GM21447 (cell line): Measurements from ENCODE around the gene BLTP3B.

Experiments
- ATAC-seq: cut with Tn5 transposase; IDR thresholded peaks from one replicate; pipeline ENCODE4 v1.9.1; 2021; ENCODE audit not compliant: unreplicated experiment

BLTP3B gene

DNA sequence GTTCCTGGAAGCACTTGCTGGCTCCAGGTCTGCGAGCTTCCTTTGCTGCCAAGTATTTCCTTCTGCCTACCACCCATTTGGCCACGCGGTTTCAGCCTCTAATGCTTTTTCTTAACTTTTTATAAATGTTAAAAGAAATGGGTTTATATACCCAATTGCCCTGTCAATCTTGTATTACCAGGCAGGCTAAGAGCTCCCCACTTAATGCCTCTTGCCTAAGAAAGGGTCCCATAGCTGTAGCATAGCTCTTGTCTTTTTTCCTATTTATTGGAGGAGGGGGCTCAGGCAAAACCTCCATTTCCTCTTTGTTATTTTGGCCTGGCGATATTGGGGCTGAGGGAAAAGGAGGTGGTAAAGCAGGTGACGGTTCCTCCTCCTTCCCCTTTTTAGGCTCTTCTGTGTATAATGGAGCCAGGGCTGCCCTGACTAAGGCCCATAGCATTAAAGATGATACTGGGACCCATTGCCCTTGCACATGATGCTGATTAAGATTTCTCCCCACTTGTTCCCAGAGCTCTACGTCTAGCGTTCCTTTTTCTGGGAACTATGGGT lies 21.6 kb upstream of the BLTP3B start:
- no peak for ATAC-seq

DNA sequence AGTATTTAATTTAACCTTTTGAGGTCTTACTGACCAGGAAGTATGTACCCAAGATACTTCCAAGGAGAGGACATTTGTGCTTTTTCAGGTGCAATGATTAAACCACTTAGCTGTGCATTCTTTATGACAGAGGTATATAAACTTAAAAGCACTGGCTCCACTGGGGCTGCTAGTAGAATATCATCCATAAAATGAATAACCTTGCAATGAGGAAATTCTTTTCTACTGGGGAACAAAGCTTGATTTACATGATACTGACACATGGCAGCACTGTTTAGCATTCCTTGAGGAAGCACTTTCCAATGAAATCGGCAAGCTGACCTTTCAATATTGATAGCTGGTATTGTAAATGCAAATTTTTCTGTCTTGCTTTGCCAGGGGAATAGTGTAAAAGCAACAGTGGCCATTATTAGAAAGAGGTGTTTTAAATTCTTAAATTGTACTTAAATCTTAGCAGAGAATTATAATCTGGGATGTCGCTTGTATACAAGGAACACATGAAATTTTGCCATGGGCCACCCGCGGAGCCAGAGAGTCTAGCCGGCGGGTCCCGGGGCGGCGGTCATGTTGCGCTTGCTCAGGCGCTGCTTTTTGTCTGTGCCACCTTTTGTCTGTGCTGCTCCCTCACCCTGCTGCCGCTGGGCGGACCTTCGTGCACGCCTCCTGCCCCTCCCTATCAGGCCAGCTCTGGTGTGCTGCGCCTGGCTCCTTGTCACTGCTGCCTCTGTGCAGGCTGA lies 20.9 kb upstream of the BLTP3B start:
- peak; percentile 100 for ATAC-seq

DNA sequence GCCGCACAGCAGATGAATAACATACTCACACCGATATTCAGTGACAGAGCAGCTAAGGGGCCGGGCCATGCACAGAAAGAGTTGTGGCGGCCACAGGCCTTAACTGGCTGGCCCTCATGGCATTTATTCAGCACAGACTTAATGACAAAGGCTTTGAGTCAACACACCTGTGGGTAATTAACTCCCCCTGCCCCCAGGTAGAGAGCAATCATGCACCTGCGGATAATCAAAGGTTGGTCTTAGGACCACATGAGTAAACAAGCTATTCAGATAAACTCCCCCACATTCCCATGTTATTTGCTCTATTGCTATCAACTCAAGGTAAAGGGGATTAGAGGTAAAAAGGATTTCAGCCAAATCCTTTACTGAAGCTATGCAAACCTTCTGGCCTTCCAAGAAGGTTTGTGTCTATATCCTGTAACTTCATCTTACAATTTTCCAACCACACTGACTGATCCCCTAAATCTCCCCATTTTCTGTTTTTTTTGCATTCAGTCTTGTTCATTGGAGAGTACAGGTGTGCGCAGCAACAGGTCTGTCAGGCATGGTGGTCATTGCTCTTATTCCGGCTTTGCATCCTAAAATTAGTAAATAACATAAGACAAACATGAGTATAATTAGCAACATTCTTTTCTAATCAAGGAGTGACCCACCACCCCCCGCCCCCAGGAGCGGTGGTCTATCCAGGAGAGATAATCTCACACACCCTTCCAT lies 16.9 kb upstream of the BLTP3B start:
- no peak for ATAC-seq

DNA sequence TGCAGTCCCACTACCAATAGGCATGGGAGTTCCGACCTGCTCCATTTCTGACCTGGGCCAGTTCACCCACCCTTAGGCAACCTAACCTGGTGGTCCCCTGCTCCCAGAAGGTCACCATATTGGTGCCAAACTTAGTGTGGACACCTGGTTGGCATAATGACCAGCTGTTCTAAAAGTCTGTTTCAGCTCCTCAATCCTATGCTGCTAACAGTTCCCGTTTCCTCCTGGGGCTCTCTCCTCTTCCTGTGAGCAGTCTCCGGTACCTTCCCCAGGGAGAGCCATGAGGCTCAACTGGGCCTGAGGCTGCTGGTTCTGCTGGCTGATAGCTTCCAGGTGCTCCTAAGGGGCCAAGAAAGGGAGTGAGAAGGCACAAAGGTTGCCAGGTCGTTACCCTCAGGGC lies 15.9 kb upstream of the BLTP3B start:
- ATAC-seq = no peak

DNA sequence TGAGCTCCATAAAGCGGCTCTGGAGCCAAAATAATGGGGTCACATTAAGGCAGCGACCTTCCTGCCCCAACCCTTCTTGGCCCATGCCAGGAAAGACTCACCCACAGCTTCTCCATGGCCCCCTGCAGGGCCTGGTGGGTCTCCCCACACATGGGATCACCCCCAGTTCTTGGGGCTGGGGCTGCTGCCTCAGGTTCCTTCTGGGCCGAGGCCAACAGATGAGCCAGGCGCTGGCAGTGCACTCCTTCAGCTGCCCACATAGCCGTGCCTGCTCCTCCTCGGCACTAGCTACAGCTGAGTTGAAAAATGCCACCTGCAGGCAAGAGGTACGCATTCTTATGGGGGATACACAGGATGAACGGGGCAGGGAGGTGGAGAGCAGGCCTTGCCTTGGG lies 14.8 kb upstream of the BLTP3B start:
- no peak for ATAC-seq

DNA sequence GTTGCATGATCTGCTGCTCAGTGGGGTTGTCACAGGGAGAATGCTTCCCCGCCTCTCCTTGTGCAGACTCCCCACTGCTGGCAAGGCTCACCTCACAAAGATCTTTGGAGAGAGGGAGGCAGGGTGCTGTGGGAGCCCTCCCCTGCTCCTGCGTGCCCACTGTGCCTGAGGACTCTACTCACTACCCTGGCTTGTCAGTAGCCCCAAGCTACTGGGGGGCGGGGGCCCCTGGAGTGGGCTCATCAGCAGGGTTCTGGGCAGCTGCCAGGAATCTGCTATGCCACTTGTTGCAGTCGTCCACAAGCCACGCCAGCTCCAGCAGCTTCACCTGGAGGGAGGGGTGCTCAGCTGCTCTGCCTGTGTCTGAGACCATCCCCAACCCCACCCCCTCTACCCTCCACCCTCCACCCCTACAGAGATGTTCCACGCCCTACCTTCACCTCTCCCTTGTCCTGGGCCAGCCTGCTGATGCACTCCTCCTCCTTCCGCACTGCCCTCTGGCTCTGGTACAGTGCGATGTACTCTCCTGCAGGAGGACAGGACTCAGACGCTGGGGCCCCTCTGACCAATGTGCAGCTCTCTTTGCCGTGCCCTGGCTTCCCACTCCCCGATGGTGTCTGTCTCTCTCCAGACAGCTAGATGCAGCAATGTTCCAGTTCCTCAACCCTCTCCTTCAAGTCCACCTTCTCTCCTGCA lies 14.2 kb upstream of the BLTP3B start:
- no peak for ATAC-seq

DNA sequence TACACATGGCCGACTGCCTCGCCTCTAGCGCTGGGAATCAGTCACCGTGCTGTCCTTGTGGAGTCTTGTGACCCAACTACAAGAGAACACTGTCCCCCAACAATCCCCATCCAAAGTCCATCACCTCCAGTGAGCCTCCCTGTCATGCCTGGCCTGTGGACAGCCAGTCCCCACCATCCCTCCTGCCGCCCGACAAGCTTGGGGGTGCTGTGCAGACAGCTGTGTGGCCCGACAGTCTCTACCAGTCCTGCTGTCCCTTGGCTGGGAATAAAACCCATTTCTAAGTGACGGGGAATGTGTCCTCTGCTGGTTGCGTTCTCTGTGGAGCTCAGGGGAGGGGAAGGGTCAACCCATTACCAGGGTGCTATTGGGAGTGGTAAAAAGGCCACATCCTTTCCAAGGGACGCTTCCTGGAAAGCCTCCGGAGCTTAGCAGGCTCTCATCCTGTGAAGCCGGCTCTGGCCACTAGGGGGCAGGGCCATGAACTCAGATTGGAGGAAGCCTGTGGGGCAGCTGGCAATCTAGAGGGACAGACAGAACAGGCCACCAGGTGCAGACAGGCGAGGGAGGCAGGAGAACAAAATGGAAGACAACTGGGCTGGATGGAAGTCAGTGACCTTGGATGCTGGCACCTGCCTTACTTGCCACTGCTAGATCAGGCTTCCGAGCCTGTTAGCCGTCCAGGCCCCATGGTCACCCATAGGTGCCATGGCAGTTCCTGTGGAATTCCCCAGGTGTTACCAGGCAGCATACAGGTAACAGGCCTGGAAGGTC lies 12.0 kb upstream of the BLTP3B start:
- peak; percentile 64 for ATAC-seq

- ATAC-seq = no peak
Observed at GRCh38 chr12:100153131-100153530, 10.5 kb upstream of the BLTP3B start.

GRCh38 chr12:100151769-100152168 lies 9.1 kb upstream of the BLTP3B start:
- no peak for ATAC-seq

DNA sequence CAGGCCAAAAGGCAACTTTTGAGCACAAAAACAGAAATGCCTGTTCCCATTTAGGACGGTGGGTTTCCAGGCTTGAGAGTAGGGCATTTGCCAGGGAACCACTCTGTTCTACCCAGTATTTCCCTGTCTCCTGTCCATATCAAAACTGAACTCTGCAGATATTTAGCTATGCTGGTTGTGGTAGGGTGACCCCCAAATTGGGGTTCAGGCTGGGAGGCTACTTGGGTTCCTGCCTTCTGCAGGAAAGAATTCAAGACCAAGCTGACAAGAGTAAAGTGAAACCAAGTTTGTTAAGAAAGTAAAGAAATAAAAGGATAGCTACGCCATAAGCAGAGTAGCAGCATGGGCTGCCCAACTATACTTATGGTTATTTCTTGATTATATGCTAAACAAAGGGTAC lies 3.6 kb upstream of the BLTP3B start:
- no peak for ATAC-seq

DNA sequence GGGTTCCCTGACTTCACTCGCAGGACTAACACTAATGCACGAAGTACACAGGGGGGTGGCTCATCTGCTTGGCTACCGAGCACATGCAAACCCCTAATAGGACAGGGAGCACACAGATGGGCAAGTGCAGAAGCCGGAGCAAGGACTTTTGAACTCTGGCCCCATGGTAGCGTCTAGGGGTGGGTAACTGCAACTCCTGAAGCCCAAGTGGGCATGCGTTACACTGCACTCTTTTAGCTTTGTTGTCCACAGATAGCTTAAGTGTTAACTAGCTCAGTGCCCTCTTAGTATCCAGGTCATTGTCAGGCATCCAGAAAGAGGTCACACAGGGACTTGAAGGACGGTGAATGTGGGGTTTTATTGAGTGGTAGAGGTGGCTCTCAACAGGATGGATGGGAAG lies 3.0 kb upstream of the BLTP3B start:
- ATAC-seq = no peak

- peak; percentile 44 for ATAC-seq
Observed at GRCh38 chr12:100141998-100142850, 450 bp downstream of the BLTP3B start.

DNA sequence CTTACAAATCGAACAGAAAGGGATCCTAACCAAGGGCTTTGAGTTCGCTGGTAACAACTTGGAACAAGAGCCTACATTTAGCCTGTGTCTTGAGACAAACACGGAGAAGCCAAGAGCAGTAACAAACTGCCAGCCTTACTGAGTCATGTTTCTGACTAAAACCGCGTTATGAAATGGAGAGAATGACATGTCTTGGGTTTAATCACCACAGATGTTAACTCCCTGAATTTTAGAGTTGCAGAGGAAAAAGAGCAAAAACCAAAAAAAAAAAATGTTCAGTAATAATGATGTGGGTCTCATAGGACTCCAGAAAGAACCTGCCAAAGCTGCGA lies 1.0 kb downstream of the BLTP3B start:
- peak; percentile 33 for ATAC-seq

- no peak for ATAC-seq
Observed at GRCh38 chr12:100138803-100139098, 3.9 kb downstream of the BLTP3B start.

DNA sequence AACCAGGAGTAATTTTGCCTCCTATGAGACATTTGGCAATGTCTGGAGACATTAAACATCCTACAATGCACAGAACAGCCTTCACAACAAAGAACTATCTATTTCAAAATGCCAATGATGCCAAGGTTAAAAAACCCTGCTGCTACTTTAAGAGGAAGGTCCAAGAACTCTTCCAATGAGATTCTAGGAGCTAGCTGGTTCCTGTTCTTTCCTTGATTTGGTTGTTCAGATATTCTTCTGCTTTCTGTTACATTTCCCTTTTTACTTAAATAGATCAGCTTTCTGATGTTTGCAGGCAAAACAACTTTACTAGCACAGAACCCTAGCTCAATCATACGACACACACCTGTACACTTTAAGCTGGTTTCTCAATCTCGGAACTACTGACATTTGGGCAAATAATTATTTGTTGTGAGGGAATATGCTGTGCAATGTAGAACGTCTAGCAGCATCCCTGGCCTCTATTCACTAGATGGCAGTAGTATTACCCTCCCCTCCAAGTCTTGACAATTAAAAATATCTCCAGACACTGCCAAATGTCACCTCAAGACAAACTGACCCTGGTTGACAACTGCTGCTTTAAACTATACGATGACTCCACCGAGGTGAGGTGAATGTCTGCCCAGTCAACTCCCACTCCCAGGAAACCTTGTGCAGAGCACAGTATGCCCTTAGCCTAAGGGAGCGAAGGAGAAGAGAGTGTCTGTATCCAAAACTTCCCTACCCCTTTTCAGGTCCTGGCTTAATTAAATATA lies 4.4 kb downstream of the BLTP3B start:
- ATAC-seq = no peak

- no peak for ATAC-seq
Observed at GRCh38 chr12:100133200-100133599, 9.5 kb downstream of the BLTP3B start.

DNA sequence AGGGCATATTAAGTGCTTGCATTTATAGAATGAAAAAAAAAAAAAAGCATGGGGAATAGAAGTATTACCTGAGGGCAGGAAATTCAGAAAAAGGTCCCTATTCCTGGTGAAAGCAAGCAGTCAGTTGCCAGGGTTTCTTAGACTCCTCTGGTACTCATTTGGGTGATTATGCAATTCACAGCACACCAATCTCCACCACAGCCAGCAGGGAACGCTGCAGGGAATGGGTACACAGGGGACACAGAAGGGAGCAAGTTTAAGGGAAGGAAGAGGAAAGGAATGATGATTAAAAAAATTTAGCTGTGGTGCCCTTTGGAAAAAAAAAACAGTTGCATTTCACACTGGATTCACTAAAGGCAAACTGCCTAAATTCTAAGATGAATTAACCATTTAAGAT lies 14.2 kb downstream of the BLTP3B start:
- ATAC-seq = peak; percentile 64

DNA sequence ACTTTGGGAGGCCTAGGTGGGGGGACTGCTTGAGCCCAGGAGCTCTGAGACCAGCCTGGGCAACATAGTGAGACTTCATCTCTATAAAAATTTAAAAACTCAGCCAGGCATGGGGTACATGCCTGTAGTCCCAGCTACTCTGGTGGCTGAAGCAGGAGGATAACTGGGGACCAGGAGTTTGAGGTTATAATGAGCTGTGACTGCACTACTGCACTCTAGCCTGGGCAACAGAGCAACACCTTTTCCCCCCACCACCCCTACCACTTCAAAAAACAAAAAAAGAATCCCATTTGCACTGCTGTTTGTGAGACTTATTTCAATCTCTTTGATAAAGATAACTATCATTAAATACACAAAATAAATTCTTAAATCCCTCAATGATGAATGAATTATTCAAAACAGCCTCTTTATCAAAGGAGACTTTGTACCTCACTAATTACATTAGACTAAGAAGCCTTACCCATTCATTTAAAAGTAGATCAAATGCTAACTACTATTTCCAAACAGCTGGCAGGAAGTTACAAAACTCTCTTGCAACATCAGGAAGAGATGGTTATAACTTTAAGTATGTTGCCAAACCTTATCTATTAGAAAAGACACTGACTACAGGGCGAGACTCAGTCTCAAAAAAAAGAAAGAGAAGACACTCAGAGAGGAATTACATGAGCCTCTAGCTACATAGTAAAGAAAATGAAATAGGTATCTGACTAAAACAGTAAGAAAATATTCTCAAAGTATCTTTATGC lies 14.7 kb downstream of the BLTP3B start:
- ATAC-seq = no peak
